ENCODE results near the gene CENPV.

DNA sequence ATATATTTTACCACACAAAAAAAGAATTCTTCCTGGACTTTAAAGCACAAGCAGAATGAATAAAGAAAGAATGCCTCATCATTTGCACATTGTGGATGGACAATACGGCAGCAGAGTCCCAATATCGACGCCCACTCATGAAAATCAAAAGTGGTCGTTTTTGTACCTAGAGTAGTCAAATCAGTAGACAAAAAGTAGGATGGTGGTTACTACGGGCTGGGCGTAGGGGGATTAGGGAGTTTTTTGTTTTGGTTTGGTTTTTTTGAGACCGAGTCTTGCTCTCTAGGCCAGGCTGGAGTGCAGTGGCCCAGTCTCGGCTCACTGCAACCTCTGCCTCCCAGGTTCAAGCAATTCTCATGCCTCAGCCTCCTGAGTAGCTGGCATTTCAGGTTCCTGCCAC lies 8.6 kb upstream of the CENPV start:
- TF ChIP-seq SNAI2 (CRISPR knock-in tag; IDR thresholded peaks at IDR 0.05) = no peak
- TF ChIP-seq, protein P1, sequence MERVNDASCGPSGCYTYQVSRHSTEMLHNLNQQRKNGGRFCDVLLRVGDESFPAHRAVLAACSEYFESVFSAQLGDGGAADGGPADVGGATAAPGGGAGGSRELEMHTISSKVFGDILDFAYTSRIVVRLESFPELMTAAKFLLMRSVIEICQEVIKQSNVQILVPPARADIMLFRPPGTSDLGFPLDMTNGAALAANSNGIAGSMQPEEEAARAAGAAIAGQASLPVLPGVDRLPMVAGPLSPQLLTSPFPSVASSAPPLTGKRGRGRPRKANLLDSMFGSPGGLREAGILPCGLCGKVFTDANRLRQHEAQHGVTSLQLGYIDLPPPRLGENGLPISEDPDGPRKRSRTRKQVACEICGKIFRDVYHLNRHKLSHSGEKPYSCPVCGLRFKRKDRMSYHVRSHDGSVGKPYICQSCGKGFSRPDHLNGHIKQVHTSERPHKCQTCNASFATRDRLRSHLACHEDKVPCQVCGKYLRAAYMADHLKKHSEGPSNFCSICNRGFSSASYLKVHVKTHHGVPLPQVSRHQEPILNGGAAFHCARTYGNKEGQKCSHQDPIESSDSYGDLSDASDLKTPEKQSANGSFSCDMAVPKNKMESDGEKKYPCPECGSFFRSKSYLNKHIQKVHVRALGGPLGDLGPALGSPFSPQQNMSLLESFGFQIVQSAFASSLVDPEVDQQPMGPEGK (CRISPR knock-in tag; IDR thresholded peaks at IDR 0.05; ENCODE audit: borderline replicate concordance) = no peak
- TF ChIP-seq OSR1 (CRISPR knock-in tag; IDR thresholded peaks at IDR 0.05) = no peak
- TF ChIP-seq ZFP30 (CRISPR knock-in tag; IDR thresholded peaks at IDR 0.05) = no peak
- TF ChIP-seq ARNTL (CRISPR knock-in tag; IDR thresholded peaks at IDR 0.05; ENCODE audit: borderline replicate concordance, low read depth) = no peak
- TF ChIP-seq GLIS3 (CRISPR knock-in tag; IDR thresholded peaks at IDR 0.05) = no peak
- no peak for TF ChIP-seq CREB5 (CRISPR knock-in tag; IDR thresholded peaks at IDR 0.05; ENCODE audit: low read depth)
- TF ChIP-seq RARB (CRISPR knock-in tag; IDR thresholded peaks at IDR 0.05) = no peak
- no peak for TF ChIP-seq ZNF8 (CRISPR knock-in tag; IDR thresholded peaks at IDR 0.05)
- no peak for TF ChIP-seq TCF4 (CRISPR knock-in tag; IDR thresholded peaks at IDR 0.05; ENCODE audit: borderline replicate concordance)

All from SK-N-SH treated with all-trans-retinoic acid at 6 μM for 48 hours (cell line).